Measurements from ENCODE around the gene PPA2. TPM values are rescaled to one million over a fixed set of nuclear protein-coding genes. Genes with fewer than 3 reads are reported as not detected.

The PPA2 gene
- total RNA-seq, 1 experiment from 2014 or later, result 165 TPM

- intact Hi-C loops (cut with micrococcal nuclease), result no loop called here
- BruUV-seq (replicated peaks), result no TSS peak
- no peak for DNase-seq (ENCODE audit: unreplicated experiment)
- Mint-ChIP-seq H3K4me3 (ENCODE audit: unreplicated experiment) (no peak overlapping the region), H3K27ac (ENCODE audit: low read depth, unreplicated experiment) (no peak overlapping the region), H3K9me3 (ENCODE audit: unreplicated experiment) (no peaks in the 10 kb centered on the region), H3K4me1 (ENCODE audit: insufficient read depth, unreplicated experiment) (no peaks in the 10 kb centered on the region), H3K36me3 (ENCODE audit: insufficient read depth, unreplicated experiment) (no peaks in the 10 kb centered on the region), H3K27me3 (ENCODE audit: insufficient read depth, unreplicated experiment) (no peaks in the 10 kb centered on the region)
- TF ChIP-seq CTCF (IDR thresholded peaks at IDR 0.05; ENCODE audit: unreplicated experiment), result no peak
- CTCF ChIA-PET, result no interaction called here
- POLR2A ChIA-PET, result no interaction called here
These were observed 35.9 kb upstream of the PPA2 start for GRCh38 chr4:105509714-105510113.

GRCh38 chr4:105509291-105509690 lies 35.4 kb upstream of the PPA2 start:
- DNase-seq (ENCODE audit: unreplicated experiment), result no peak
- no peaks in the 10 kb centered on the region for H3K4me1 Mint-ChIP-seq (ENCODE audit: insufficient read depth, unreplicated experiment)
- no peak for TF ChIP-seq CTCF (IDR thresholded peaks at IDR 0.05; ENCODE audit: unreplicated experiment)
- no peaks in the 10 kb centered on the region for H3K36me3 Mint-ChIP-seq (ENCODE audit: insufficient read depth, unreplicated experiment)
- no peak overlapping the region for H3K27ac Mint-ChIP-seq (ENCODE audit: low read depth, unreplicated experiment)
- no TSS peak for BruUV-seq (replicated peaks)
- intact Hi-C loops (cut with micrococcal nuclease), result no loop called here
- ChIA-PET CTCF (no interaction called here), POLR2A (no interaction called here)
- H3K27me3 Mint-ChIP-seq (ENCODE audit: insufficient read depth, unreplicated experiment), result no peaks in the 10 kb centered on the region
- H3K9me3 Mint-ChIP-seq (ENCODE audit: unreplicated experiment), result no peaks in the 10 kb centered on the region
- H3K4me3 Mint-ChIP-seq (ENCODE audit: unreplicated experiment), result no peak overlapping the region

- Mint-ChIP-seq H3K27ac (ENCODE audit: low read depth, unreplicated experiment) (no peak overlapping the region), H3K36me3 (ENCODE audit: insufficient read depth, unreplicated experiment) (no peaks in the 10 kb centered on the region), H3K9me3 (ENCODE audit: unreplicated experiment) (no peaks in the 10 kb centered on the region), H3K4me1 (ENCODE audit: insufficient read depth, unreplicated experiment) (no peaks in the 10 kb centered on the region), H3K4me3 (ENCODE audit: unreplicated experiment) (no peak overlapping the region), H3K27me3 (ENCODE audit: insufficient read depth, unreplicated experiment) (no peaks in the 10 kb centered on the region)
- TF ChIP-seq CTCF (IDR thresholded peaks at IDR 0.05; ENCODE audit: unreplicated experiment), result no peak
- intact Hi-C loops (cut with micrococcal nuclease), result no loop called here
- no TSS peak for BruUV-seq (replicated peaks)
- ChIA-PET POLR2A (no interaction called here), CTCF (interaction anchor here (0.9 to 1.5 kb wide), 2 partner anchors 16 to 30 kb away, joined by 3 to 7 read pairs; no protein-coding TSS in a partner anchor)
- DNase-seq (ENCODE audit: unreplicated experiment), result peak; percentile 19
These were observed 30.9 kb upstream of the PPA2 start for GRCh38 chr4:105504744-105505143.

DNA sequence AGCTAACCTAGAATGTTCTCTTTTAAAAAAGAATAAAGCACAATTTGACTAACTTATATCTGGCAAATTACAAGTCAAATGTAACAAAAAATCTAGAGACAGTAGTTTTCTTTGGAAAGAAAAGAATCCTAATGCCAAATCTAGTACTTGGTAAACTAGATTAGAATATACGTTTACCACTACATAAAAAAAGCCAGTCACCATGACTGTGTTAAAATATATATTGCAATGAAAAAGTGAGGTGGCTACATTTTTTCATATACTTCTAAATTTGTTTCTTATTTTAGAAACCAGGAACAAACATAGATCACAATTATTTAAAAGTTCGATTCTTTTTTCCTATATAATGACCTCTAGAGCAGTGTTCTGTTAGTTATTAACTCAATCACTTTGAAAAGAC lies 29.6 kb upstream of the PPA2 start:
- intact Hi-C loops (cut with micrococcal nuclease), result no loop called here

More for the DNA sequence above, 29.6 kb upstream of the PPA2 start:
- Mint-ChIP-seq H3K27ac (ENCODE audit: low read depth, unreplicated experiment) (no peak overlapping the region), H3K4me3 (ENCODE audit: unreplicated experiment) (no peak overlapping the region), H3K27me3 (ENCODE audit: insufficient read depth, unreplicated experiment) (no peaks in the 10 kb centered on the region), H3K36me3 (ENCODE audit: insufficient read depth, unreplicated experiment) (no peaks in the 10 kb centered on the region), H3K4me1 (ENCODE audit: insufficient read depth, unreplicated experiment) (no peaks in the 10 kb centered on the region), H3K9me3 (ENCODE audit: unreplicated experiment) (no peaks in the 10 kb centered on the region)
- no peak for DNase-seq (ENCODE audit: unreplicated experiment)
- no TSS peak for BruUV-seq (replicated peaks)
- ChIA-PET CTCF (interaction anchor here (1.1 to 1.5 kb wide), 3 partner anchors 18 to 162 kb away, joined by 3 to 7 read pairs (median 3); no protein-coding TSS in a partner anchor), POLR2A (interaction anchor here (0.6 kb wide), 1 partner anchor 231 kb away, joined by 3 read pairs; no protein-coding TSS in a partner anchor)
- no peak for TF ChIP-seq CTCF (IDR thresholded peaks at IDR 0.05; ENCODE audit: unreplicated experiment)

All from MCF 10A (cell line).